Measurements from ENCODE around the gene C11orf16.

GRCh38 chr11:8961401-8961800 is 28.7 kb upstream of the C11orf16 start:
- TF ChIP-seq, protein P1, sequence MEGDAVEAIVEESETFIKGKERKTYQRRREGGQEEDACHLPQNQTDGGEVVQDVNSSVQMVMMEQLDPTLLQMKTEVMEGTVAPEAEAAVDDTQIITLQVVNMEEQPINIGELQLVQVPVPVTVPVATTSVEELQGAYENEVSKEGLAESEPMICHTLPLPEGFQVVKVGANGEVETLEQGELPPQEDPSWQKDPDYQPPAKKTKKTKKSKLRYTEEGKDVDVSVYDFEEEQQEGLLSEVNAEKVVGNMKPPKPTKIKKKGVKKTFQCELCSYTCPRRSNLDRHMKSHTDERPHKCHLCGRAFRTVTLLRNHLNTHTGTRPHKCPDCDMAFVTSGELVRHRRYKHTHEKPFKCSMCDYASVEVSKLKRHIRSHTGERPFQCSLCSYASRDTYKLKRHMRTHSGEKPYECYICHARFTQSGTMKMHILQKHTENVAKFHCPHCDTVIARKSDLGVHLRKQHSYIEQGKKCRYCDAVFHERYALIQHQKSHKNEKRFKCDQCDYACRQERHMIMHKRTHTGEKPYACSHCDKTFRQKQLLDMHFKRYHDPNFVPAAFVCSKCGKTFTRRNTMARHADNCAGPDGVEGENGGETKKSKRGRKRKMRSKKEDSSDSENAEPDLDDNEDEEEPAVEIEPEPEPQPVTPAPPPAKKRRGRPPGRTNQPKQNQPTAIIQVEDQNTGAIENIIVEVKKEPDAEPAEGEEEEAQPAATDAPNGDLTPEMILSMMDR (IDR thresholded peaks at IDR 0.05) = no peak
- no peak for TF ChIP-seq EP300 (IDR thresholded peaks at IDR 0.05)
- TF ChIP-seq POLR2A (IDR thresholded peaks at IDR 0.05) = no peak

Data from tibial nerve (tissue), 4 donors.